T47D (cell line): ENCODE measurements around the gene CTNNBL1.

Source experiments
- DNase-seq, 2 experiments: peaks; one replicate each; pipeline versions ENCODE4 v3.0.0 to v3.0.0-alpha.2; 2011 to 2012; ENCODE audit warnings: low read depth in 1 of 2, low spot score in 1 of 2
- JUND ChIP-seq: IDR thresholded peaks from 2 replicates; pipeline ENCODE4 v1.6.1; 2012; ENCODE audit warnings: low read depth
- in situ Hi-C: cut with HindIII; loops from 2 replicates; pipeline ENCODE4 v1.10.0; 2016; ENCODE audit warnings: low sequenced_read_pairs, low pct_unique_long_range_greater_than_20kb

The CTNNBL1 gene

GRCh38 chr20:37789408-37789807, 95.6 kb downstream of the CTNNBL1 start:
- no peak for TF ChIP-seq JUND
- in situ Hi-C loops, result no loop called here
- DNase-seq, result no peak

GRCh38 chr20:37790900-37791299, 97.1 kb downstream of the CTNNBL1 start:
- DNase-seq, result no peak
- in situ Hi-C loops, result no loop called here
- no peak for TF ChIP-seq JUND

- DNase-seq, result no peak
- no peak for TF ChIP-seq JUND
- in situ Hi-C loops, result no loop called here
These were observed 102.3 kb downstream of the CTNNBL1 start for GRCh38 chr20:37796121-37796520.

- no peak for TF ChIP-seq JUND
- no peak for DNase-seq
- in situ Hi-C loops, result no loop called here
These were observed 102.9 kb downstream of the CTNNBL1 start for GRCh38 chr20:37796733-37797132.

GRCh38 chr20:37797669-37798175, 103.9 kb downstream of the CTNNBL1 start:
- TF ChIP-seq JUND, result no peak
- in situ Hi-C loops, result no loop called here
- DNase-seq, result no peak

- no peak for DNase-seq
- in situ Hi-C loops, result no loop called here
- no peak for TF ChIP-seq JUND
These were observed 104.5 kb downstream of the CTNNBL1 start for GRCh38 chr20:37798312-37798711.

GRCh38 chr20:37800618-37801017, 106.8 kb downstream of the CTNNBL1 start:
- in situ Hi-C loops, result no loop called here
- no peak for DNase-seq
- no peak for TF ChIP-seq JUND

- TF ChIP-seq JUND, result no peak
- in situ Hi-C loops, result no loop called here
- no peak for DNase-seq
These were observed 108.1 kb downstream of the CTNNBL1 start for GRCh38 chr20:37801921-37802320.

- no peak for DNase-seq
- no peak for TF ChIP-seq JUND
- in situ Hi-C loops, result no loop called here
These were observed 109.8 kb downstream of the CTNNBL1 start for GRCh38 chr20:37803438-37804307.

GRCh38 chr20:37804584-37805566, 111.0 kb downstream of the CTNNBL1 start:
- no peak for TF ChIP-seq JUND
- in situ Hi-C loops, result no loop called here
- no peak for DNase-seq

- DNase-seq, result no peak
- no peak for TF ChIP-seq JUND
- in situ Hi-C loops, result no loop called here
These were observed 113.8 kb downstream of the CTNNBL1 start for GRCh38 chr20:37807471-37808232.
